Effector memory CD8-positive, alpha-beta T cell (primary cell): ENCODE results near the gene CCDC59.
A peak's percentile ranks its signal among the peaks of the same experiment; 100 is the strongest.

Source experiments
- ATAC-seq: fragments of 150-1000 bp; cut with Tn5 transposase; replicated peaks from 2 replicates; pipeline ENCODE4 v1.10.0; 2021; ENCODE audit warnings: mild to moderate bottlenecking, moderate library complexity
- DNase-seq, 3 experiments: peaks; one replicate each; pipeline ENCODE4 v3.0.0; 2021
- H3K27ac Mint-ChIP-seq, 2 donors: one replicate each; pipeline ENCODE4 v1.8.0; 2022; ENCODE audit warnings: mild to moderate bottlenecking in 2 of 2, mixed read lengths in 2 of 2, moderate library complexity in 2 of 2
- H3K27me3 Mint-ChIP-seq, 2 donors: one replicate each; pipeline ENCODE4 v1.8.0; 2022; ENCODE audit warnings: mixed read lengths in 2 of 2
- H3K36me3 Mint-ChIP-seq: one replicate; pipeline ENCODE4 v1.8.0; 2022; ENCODE audit warnings: mild to moderate bottlenecking, moderate library complexity, mixed read lengths; ENCODE audit not compliant: insufficient read depth
- H3K4me1 Mint-ChIP-seq, 2 donors: one replicate each; pipeline ENCODE4 v1.8.0; 2022; ENCODE audit warnings: low read depth in 2 of 2, mixed read lengths in 2 of 2
- H3K4me3 Mint-ChIP-seq, 2 donors: one replicate each; pipeline ENCODE4 v1.8.0; 2022; ENCODE audit warnings: mild to moderate bottlenecking in 2 of 2, mixed read lengths in 2 of 2, moderate library complexity in 2 of 2
- H3K9me3 Mint-ChIP-seq, 2 donors: one replicate each; pipeline ENCODE4 v1.8.0; 2022; ENCODE audit warnings: mixed read lengths in 2 of 2

The CCDC59 gene

GRCh38 chr12:82357845-82358199 is 365 bp downstream of the CCDC59 start:
- ATAC-seq (no peak), DNase-seq (no peak)
- Mint-ChIP-seq H3K36me3 (peaks cover 53% of the 10 kb centered on the region), H3K27ac (peak overlapping the region; percentile 99), H3K4me3 (peak overlapping the region; percentile 88 to 90), H3K4me1 (peaks cover 17 to 35% of the 10 kb centered on the region in 2 donors), H3K27me3 (no peaks in the 10 kb centered on the region), H3K9me3 (no peaks in the 10 kb centered on the region)

- DNase-seq (no peak), ATAC-seq (no peak)
- no peaks in the 10 kb centered on the region for H3K27me3 Mint-ChIP-seq
- peak overlapping the region; percentile 99 for H3K27ac Mint-ChIP-seq
- H3K9me3 Mint-ChIP-seq: no peaks in the 10 kb centered on the region
- H3K4me3 Mint-ChIP-seq: peak overlapping the region; percentile 88 to 90
- H3K36me3 Mint-ChIP-seq: peaks cover 58% of the 10 kb centered on the region
- peaks cover 17 to 35% of the 10 kb centered on the region in 2 donors for H3K4me1 Mint-ChIP-seq
Measured at GRCh38 chr12:82357340-82357739, 847 bp downstream of the CCDC59 start.

- DNase-seq (no peak), ATAC-seq (no peak)
- H3K4me1 Mint-ChIP-seq: peaks cover under 1 to 16% of the 10 kb centered on the region in 2 donors
- H3K36me3 Mint-ChIP-seq: peaks cover 57% of the 10 kb centered on the region
- no peaks in the 10 kb centered on the region for H3K9me3 Mint-ChIP-seq
- H3K27ac Mint-ChIP-seq: no peak overlapping the region
- H3K27me3 Mint-ChIP-seq: no peaks in the 10 kb centered on the region
- no peak overlapping the region for H3K4me3 Mint-ChIP-seq
Measured at GRCh38 chr12:82351390-82351789, 6.8 kb downstream of the CCDC59 start.

GRCh38 chr12:82350161-82350560 is 8.0 kb downstream of the CCDC59 start:
- no peak for DNase-seq
- Mint-ChIP-seq H3K4me3 (no peak overlapping the region), H3K27ac (no peak overlapping the region), H3K4me1 (peaks cover 0 to 4% of the 10 kb centered on the region in 2 donors), H3K9me3 (no peaks in the 10 kb centered on the region), H3K27me3 (no peaks in the 10 kb centered on the region), H3K36me3 (peaks cover 46% of the 10 kb centered on the region)
- ATAC-seq: no peak

- Mint-ChIP-seq H3K4me1 (no peaks in the 10 kb centered on the region), H3K9me3 (no peaks in the 10 kb centered on the region), H3K27ac (no peak overlapping the region), H3K27me3 (peaks cover 8 to 11% of the 10 kb centered on the region in 2 donors), H3K4me3 (no peak overlapping the region), H3K36me3 (no peaks in the 10 kb centered on the region)
- ATAC-seq: no peak
- DNase-seq: no peak
Measured at GRCh38 chr12:82329508-82329907, 28.7 kb downstream of the CCDC59 start.

- DNase-seq (no peak), ATAC-seq (no peak)
- no peaks in the 10 kb centered on the region for H3K4me1 Mint-ChIP-seq
- no peak overlapping the region for H3K27ac Mint-ChIP-seq
- no peaks in the 10 kb centered on the region for H3K36me3 Mint-ChIP-seq
- H3K27me3 Mint-ChIP-seq: no peaks in the 10 kb centered on the region
- no peaks in the 10 kb centered on the region for H3K9me3 Mint-ChIP-seq
- no peak overlapping the region for H3K4me3 Mint-ChIP-seq
Measured at GRCh38 chr12:82327861-82328260, 30.3 kb downstream of the CCDC59 start.

GRCh38 chr12:82326905-82327503 is 31.2 kb downstream of the CCDC59 start:
- no peak for ATAC-seq
- Mint-ChIP-seq H3K9me3 (no peaks in the 10 kb centered on the region), H3K4me3 (no peak overlapping the region), H3K27me3 (no peaks in the 10 kb centered on the region), H3K36me3 (no peaks in the 10 kb centered on the region), H3K4me1 (no peaks in the 10 kb centered on the region), H3K27ac (no peak overlapping the region)
- no peak for DNase-seq

- H3K36me3 Mint-ChIP-seq: no peaks in the 10 kb centered on the region
- no peaks in the 10 kb centered on the region for H3K27me3 Mint-ChIP-seq
- no peak overlapping the region for H3K4me3 Mint-ChIP-seq
- no peak overlapping the region for H3K27ac Mint-ChIP-seq
- no peak for DNase-seq
- no peak for ATAC-seq
- no peaks in the 10 kb centered on the region for H3K9me3 Mint-ChIP-seq
- no peaks in the 10 kb centered on the region for H3K4me1 Mint-ChIP-seq
Measured at GRCh38 chr12:82325540-82326336, 32.4 kb downstream of the CCDC59 start.

- ATAC-seq (no peak), DNase-seq (no peak)
- no peaks in the 10 kb centered on the region for H3K9me3 Mint-ChIP-seq
- H3K36me3 Mint-ChIP-seq: no peaks in the 10 kb centered on the region
- no peak overlapping the region for H3K4me3 Mint-ChIP-seq
- H3K27me3 Mint-ChIP-seq: peaks cover 0 to 14% of the 10 kb centered on the region in 2 donors
- H3K27ac Mint-ChIP-seq: no peak overlapping the region
- H3K4me1 Mint-ChIP-seq: no peaks in the 10 kb centered on the region
Measured at GRCh38 chr12:82319276-82319675, 38.9 kb downstream of the CCDC59 start.

- Mint-ChIP-seq H3K27ac (no peak overlapping the region), H3K36me3 (no peaks in the 10 kb centered on the region), H3K9me3 (no peaks in the 10 kb centered on the region), H3K4me1 (no peaks in the 10 kb centered on the region), H3K4me3 (no peak overlapping the region), H3K27me3 (peaks cover 6 to 18% of the 10 kb centered on the region in 2 donors)
- ATAC-seq (no peak), DNase-seq (no peak)
Measured at GRCh38 chr12:82314406-82314892, 43.7 kb downstream of the CCDC59 start.
